ENCODE data around the gene PAFAH1B1.

DNA sequence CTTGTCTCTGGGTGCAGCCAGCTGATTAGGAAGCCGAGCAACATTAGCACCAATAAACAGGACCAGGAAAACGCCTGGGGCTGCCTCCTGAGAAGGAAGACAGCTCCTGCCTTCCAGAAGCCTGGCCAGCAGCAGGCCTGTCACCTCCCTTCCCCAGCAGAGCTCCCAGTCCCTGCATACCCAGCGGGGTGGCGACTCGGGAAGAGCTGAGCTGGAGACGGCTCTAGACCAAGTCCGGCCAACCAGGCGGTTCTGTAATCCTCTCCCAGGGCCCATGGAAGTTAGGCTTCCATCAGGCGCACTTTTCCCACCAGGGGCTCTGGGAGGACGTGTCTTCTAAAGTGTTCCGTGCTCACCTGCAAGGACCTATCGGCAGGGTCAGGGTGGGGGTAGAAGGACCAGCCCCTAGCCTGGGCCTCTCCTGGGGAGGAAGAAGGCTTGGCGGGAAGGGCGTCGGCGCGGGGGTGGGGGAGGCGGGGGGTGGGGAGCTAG, 130.1 kb downstream of the PAFAH1B1 start:
- TF ChIP-seq, protein P1, sequence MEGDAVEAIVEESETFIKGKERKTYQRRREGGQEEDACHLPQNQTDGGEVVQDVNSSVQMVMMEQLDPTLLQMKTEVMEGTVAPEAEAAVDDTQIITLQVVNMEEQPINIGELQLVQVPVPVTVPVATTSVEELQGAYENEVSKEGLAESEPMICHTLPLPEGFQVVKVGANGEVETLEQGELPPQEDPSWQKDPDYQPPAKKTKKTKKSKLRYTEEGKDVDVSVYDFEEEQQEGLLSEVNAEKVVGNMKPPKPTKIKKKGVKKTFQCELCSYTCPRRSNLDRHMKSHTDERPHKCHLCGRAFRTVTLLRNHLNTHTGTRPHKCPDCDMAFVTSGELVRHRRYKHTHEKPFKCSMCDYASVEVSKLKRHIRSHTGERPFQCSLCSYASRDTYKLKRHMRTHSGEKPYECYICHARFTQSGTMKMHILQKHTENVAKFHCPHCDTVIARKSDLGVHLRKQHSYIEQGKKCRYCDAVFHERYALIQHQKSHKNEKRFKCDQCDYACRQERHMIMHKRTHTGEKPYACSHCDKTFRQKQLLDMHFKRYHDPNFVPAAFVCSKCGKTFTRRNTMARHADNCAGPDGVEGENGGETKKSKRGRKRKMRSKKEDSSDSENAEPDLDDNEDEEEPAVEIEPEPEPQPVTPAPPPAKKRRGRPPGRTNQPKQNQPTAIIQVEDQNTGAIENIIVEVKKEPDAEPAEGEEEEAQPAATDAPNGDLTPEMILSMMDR (conservative IDR thresholded peaks at IDR 0.05; ENCODE audit: low read depth, low read length) = no peak
- no peak for TF ChIP-seq EZH2 (IDR thresholded peaks at IDR 0.05; ENCODE audit: borderline replicate concordance, low read depth, low read length, poor library complexity, severe bottlenecking)

Measured in A673 (cell line).